DMS 273 (cell line): ENCODE measurements around the gene SAMD1.

ENCODE experiments used
- DNase-seq: peaks from one replicate; lab custom pipeline; 2025; ENCODE audit not compliant: unreplicated experiment; lab: John Stamatoyannopoulos, UW

Gene SAMD1

GRCh38 chr19:14089662-14090508 lies 666 bp downstream of the SAMD1 start:
- DNase-seq: peak; percentile 85

- peak; percentile 53 for DNase-seq
Observed at GRCh38 chr19:14089412-14089661, 1.2 kb downstream of the SAMD1 start.

- no peak for DNase-seq
Observed at GRCh38 chr19:14088634-14089411, 1.7 kb downstream of the SAMD1 start.

- no peak for DNase-seq
Observed at GRCh38 chr19:14086098-14086497, 4.5 kb downstream of the SAMD1 start.

- no peak for DNase-seq
Observed at GRCh38 chr19:14085309-14085995, 5.1 kb downstream of the SAMD1 start, which contains the start of gene C19orf67. Gene C19orf67 (minus strand): TSS chr19:14085783. CDS start chr19:14085627, 156 bp downstream.

- no peak for DNase-seq
Observed at GRCh38 chr19:14082675-14082960, 7.9 kb downstream of the SAMD1 start.

- no peak for DNase-seq
Observed at GRCh38 chr19:14081797-14082674, 8.5 kb downstream of the SAMD1 start.

GRCh38 chr19:14080887-14081796 lies 9.4 kb downstream of the SAMD1 start:
- peak; percentile 100 for DNase-seq

- DNase-seq: no peak
Observed at GRCh38 chr19:14078411-14078810, 12.1 kb downstream of the SAMD1 start.

GRCh38 chr19:14073925-14074838 lies 16.4 kb downstream of the SAMD1 start:
- peak; percentile 70 for DNase-seq

GRCh38 chr19:14073261-14073924 lies 17.2 kb downstream of the SAMD1 start:
- peak; percentile 95 for DNase-seq

GRCh38 chr19:14072535-14073260 lies 17.9 kb downstream of the SAMD1 start, which contains the start of gene MISP3:
Gene MISP3 (plus strand): TSS chr19:14072786. CDS start chr19:14073310, 524 bp downstream.
- DNase-seq: peak; percentile 69

- no peak for DNase-seq
Observed at GRCh38 chr19:14070268-14071050, 20.1 kb downstream of the SAMD1 start.

GRCh38 chr19:14066134-14066533 lies 24.4 kb downstream of the SAMD1 start:
- DNase-seq: no peak

GRCh38 chr19:14063105-14063504 lies 27.4 kb downstream of the SAMD1 start:
- DNase-seq: no peak

- DNase-seq: no peak
Observed at GRCh38 chr19:14062558-14062855, 28.0 kb downstream of the SAMD1 start.
